A549 treated with AZD9567 at 1 μM for 4 hours (cell line): ENCODE results near the gene USHBP1. TPM values are rescaled to one million over a fixed set of nuclear protein-coding genes. Genes with fewer than 3 reads are reported as not detected.

Experiments used
- total RNA-seq: library from RNA; stranded (reverse); fragments of 200-300 nt; extraction: Qiagen RNA extraction; gene quantifications from 5 replicates; pipeline ENCODE4 v1.2.3, GENCODE V29; 2022; ENCODE audit not compliant: insufficient read depth

The USHBP1 gene, protein sequence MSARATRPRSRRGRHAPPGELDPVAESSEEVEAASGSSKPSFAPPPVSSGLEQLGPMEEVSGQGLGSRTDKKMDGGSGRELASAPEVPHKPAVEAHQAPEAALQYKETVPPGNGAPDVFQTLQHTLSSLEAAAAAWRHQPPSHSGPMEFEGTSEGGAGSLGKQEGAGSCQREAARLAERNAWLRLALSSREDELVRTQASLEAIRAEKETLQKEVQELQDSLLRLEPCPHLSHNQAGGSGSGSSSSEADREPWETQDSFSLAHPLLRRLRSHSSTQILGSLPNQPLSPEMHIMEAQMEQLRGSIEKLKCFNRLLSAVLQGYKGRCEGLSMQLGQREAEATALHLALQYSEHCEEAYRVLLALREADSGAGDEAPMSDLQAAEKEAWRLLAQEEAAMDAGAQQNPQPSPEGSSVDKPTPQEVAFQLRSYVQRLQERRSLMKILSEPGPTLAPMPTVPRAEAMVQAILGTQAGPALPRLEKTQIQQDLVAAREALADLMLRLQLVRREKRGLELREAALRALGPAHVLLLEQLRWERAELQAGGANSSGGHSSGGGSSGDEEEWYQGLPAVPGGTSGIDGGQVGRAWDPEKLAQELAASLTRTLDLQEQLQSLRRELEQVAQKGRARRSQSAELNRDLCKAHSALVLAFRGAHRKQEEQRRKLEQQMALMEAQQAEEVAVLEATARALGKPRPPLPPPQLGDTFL
- total RNA-seq, result not detected in 5 replicates

DNA sequence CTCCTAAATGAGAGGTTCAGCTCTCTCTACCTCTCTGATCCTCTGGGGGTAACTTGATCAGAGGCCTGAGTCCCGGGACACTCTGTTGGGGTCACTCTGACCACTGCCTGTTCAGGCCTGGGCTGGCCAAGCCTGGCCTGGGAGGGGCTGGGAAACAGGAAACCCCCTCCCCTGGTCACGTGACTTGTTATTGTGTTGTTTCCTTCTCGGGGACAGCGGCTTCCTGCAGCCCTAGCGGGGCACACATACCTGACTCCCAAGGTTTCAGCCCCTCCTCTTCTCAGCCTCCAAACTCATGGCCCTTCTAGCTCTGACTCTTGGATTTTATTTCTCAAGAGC, at the start of gene USHBP1:
TSS of gene USHBP1 (minus strand) at position 105 of the 339 bp plus-strand sequence. CDS start 446 bp downstream, outside the sequence.

DNA sequence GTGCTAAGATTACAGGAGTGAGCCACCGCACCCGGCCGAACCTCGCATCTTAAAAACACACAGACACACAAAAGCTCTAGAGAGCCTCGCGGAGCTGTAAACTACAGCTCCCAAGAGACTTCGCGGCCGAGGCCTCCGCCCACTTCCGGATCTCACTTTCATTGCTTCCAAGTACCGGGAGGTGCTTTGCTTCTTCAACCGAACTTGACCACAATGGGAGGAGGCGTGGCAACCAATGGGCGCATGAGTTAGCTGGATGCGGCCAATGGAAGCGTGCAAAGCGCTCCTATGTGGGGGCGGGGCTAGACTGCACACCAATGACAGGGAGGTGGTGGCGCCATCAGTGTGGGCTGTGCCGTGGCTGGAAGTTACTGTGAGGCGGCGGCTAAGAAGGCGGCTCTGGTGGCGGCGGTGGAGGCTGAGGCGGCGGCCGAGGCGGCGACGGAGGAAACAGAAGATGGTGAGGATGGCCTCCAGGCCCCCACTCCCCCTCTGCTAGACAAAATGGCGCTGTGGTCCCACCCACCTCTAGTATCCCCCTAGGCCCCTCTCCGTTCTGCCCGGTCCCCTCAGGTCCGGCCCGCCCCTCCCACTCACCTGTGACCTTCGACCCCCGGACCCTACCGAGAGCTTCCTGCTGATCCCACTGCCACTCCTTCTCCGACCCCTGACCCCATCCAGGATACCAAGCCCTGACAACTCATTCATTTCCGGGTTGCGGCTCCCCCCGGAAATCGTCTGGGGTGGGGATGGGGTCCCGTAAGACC, 44.8 kb upstream of the USHBP1 start, which contains the start of gene DDA1:
TSS of gene DDA1 (plus strand) at position 366 of the 767 bp plus-strand sequence. CDS start at position 458, 92 bp downstream.

DNA sequence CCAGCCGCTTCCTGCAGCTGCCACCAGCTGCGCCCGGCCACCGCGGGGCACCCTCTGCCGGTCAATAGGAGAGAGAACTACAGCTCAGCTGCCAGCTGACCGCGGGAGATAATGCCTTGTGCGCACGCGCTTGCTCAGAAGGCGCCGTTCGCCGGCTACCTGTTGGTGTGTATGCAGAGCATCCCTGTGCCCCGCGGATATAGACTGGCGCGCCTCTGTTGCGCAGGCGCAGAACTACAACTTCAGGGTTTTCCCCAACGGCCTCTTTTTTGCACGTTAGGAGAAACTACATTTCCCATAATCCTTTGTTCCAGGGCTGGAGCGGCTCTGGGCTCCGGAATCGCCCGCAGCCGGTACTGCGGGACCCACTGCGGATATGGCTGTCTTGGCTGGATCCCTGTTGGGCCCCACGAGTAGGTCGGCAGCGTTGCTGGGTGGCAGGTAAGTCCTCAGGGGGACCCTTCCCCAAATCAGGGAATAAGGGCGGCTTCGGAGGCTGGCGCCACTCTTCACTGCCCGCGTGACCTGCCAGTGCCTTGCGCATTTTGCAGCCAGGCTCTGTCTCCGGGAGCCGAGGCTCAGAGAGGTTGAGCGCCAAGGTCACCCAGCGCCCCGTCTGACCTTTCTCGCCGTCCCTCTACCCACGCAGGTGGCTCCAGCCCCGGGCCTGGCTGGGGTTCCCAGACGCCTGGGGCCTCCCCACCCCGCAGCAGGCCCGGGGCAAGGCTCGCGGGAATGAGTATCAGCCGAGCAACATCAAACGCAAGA, 41.2 kb upstream of the USHBP1 start, which contains the start of gene MRPL34:
TSS of gene MRPL34 (plus strand) at position 356 of the 768 bp plus-strand sequence. CDS start at position 377, 21 bp downstream.

DNA sequence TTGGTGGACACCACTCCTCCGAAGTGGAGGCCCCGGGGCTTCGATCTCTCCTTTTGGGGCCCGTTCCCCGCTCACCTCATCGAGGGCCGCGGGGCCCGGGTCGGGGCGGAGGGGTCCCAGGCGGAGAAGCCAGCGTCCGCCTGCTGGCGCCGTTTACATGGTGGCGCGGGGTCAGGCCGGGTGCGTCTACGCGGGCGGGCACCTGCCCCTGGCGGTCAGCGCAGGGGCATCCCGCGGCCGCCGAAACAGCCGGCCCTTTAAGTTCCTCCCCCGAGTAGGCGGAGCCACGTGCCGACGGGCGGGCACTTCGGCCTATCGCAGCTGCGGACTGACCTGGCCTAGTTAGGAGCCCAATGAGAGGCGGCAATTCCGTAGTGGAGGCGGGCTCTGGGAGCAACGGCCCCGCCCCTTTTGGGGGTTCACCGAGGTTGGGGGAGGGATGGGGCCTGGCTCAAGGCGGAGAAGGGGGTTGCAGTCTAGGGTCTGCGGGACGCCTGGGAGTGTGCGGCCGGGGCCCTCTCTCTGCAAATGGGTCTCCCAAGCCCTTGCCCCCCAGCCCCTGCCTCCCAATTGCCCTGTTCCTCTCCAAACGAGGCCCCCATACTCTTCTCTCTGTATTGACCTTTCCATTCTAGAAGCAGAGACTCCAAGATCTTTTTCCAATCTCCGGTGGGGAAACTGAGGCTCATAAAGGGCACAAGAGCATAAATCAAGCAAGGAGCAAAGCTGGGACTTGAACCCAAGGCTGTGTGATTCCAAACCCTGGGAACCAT, 38.8 kb upstream of the USHBP1 start, which contains the start of gene ABHD8:
TSS of gene ABHD8 (minus strand) at position 259 of the 773 bp plus-strand sequence. CDS start 1,809 bp downstream, outside the sequence.

DNA sequence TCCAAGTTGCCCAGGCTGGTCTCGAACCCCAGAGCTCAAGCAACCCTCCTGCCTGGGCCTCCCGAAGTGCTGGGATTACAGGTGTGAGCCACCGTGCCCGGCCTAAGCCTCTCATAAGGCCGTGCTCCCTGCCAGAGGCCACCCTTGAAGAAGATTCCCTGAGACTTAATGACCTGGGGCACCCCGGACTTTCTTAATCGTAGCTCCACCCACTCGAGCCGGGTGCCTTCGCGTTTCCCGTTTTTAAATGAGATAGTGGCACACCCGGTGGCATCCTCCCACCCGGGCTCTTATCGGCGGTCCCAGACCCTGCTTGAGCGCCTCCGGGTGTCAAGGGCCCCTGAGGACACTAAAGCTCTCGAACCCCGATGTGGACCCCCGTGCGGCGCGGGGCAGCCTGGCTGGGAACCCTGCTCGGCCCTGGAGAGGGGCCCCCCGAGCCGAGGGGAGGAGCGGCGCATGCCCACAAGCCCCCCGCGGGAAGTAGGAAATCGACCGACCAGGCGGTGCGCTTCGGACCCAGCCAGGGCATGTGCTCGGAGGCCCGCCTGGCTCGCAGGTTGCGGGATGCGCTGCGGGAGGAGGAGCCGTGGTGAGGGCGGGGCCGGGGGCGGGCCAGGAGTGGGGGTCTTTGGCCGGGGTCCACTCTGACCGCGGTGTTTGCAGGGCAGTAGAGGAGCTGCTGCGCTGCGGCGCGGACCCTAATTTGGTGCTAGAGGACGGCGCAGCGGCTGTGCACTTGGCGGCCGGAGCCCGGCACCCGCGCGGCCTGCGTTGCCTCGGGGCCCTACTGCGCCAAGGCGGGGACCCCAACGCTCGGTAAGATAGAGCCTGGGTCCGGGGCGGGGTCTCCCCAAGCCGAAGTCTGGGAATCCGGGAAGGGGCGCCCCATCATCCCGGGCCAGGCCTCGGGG, 17.1 kb upstream of the USHBP1 start, which contains the start of gene ANKLE1:
TSS of gene ANKLE1 (plus strand) at position 511 of the 914 bp plus-strand sequence. CDS start at position 531, 20 bp downstream.

DNA sequence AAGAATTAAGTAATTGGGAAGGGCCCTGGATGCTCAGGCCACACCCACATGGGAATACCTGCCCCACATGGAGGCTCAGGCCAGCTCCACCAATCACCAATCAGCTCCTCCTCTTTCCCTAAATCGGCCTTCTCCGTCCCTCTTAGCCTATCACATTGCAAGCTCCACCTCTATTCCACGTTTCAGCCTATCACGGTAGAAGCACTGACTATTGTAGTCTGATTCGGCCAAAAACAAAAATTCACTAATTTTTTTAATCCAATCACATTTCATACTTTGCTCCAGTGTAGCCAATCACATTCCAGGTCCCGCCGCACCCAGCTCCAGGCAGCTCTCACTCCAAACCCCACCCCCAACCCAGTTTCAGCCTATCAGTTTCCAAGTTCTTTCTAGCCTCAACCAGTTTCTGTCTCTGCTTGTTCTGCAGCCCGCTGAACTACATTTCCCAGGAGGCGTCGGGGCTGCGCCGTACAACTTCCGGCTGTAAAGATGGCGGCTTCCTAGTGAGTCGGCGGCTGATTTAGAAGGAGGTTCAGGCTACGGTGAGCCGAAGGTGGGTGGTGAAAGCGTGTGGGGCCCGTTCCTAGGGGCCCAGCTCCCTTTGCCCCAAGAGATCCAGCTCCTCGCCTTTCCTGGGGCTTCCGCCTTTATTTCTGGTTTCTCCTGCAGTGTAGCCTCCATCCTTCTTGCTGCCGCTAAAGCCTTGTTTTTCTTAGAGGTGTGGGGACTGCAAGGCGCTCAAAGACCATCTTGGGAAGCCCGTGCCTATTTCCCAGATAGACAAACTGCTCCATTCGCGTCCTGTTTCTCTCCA, 2.6 kb upstream of the USHBP1 start, which contains the start of gene BABAM1:
TSS of gene BABAM1 (plus strand) at position 469 of the 814 bp plus-strand sequence. CDS start 1,364 bp downstream, outside the sequence.

DNA sequence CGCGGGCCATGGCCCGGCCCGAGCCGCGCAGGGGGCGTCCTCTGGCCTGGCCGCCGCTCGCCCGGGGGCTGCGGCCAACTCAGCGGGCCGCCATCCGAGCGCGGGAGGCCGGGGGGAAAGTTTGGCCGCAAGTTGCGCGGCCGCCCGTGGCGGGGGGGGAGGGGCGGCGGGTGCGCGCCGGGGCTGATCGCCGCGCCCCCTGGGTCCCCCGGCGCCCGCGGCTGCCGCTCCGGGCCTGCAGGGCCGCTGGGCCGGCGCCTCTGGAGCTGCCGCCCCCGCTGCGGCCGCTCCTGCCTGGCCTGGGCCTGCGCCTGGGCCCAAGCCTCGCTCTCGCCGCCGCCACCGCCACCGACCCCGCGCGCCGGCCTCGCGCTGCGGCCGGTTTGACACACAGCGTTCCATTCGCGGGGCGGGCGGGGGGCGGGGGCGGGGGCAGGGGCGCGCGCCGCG, 19.0 kb downstream of the USHBP1 start, which contains the start of gene NR2F6:
TSS of gene NR2F6 (minus strand) at position 385 of the 450 bp plus-strand sequence. CDS start 699 bp downstream, outside the sequence.

DNA sequence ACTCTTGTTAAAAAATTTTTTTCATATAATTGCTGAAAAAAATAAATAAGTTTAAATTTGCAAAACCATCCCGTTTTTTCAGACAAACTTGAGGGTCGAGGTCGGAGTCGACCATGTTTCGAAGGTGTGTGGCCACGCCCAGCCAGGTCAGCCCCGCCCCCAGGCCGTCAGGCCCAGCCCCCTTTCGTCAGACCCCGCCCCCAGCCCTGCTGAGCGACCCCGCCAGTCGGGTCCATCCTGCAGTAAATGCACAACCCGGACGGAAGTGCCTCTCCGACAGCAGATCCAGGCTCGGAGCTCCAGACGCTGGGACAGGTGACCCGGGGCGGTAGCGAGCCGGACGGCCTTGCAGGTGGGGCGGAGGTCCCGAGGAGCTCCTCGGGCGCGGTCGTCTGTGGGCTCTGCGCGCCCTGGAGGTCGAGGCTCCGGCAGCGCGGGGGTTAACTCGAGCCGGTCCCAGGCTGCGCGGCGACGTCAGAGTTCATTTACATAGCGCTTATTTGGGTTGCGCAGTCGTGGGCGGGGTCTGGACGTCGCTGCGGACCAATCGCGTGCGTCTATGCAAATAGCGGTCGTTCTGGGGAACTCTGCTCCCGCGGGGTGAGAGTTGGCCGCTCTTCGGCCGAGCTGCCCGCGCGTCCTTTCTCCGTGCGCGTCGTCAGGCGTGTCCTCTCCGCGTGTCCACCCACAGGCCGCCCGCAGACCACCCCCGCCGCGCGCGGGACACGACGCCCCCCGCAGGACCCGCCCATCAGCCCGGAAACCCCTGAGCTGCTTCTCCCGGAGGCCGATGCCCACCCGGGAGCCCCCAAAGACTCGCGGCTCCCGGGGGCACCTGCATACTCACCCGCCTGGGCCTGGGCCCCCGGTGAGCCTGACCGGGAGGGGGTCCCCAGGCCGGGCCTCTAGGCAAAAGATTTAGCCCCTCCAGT, 38.3 kb downstream of the USHBP1 start, which contains the start of gene OCEL1:
TSS of gene OCEL1 (plus strand) at position 225 of the 932 bp plus-strand sequence. CDS start at position 247, 22 bp downstream.

DNA sequence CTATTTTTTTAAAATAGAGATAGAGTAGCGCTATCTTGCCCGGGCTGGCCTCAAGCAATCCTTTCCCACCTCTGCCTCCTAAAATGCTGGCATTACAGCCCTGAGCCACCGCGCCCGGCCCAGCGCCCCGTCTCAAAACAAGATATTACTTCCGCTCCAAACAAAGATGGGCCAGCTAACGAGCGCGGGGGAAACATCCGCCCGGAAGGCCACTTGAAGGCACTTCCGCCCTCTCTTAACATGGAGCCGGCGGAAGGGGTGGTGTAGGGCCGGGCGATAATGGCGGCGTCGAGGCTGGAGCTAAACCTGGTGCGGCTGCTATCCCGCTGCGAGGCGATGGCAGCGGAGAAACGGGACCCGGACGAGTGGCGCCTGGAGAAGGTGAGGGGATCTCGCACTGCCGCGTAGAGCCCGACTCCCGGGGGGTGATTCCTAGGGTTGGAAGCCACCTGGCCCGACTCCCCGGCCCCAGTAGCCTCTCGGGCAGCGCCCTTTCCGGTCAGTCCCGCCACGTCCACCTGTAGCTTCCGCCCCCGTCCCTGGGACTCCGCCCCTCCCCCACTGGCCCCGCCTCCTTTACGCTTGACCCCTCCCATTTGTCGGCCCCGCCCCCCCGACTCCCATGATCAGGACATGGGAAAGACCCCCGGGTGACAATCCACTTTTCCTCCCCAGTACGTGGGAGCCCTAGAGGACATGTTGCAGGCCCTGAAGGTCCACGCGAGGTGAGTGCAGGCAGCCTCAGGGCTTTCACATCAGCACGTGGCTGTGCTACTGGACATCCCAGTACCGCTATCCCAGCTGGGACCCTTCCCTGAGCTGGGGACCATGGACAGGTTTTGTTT, 49.2 kb downstream of the USHBP1 start, which contains the start of gene USE1:
TSS of gene USE1 (plus strand) at position 231 of the 845 bp plus-strand sequence. CDS start at position 280, 49 bp downstream.

Other genes starting within 250 kb of the USHBP1 start
- 0.01 to 0.15 TPM (median 0.05 TPM) in 4 of 5 replicates, not detected in the other for gene CPAMD8, start 237.9 kb downstream of the USHBP1 start, total RNA-seq
- gene HAUS8, start 189.3 kb downstream of the USHBP1 start, total RNA-seq, result 13.9 to 17.0 TPM (median 16.7 TPM) in 5 replicates
- 28.5 to 34.4 TPM (median 32.3 TPM) in 5 replicates for gene MYO9B, start 189.0 kb downstream of the USHBP1 start, total RNA-seq
- 16.7 to 20.6 TPM (median 17.0 TPM) in 5 replicates for gene USE1, start 49.4 kb downstream of the USHBP1 start, total RNA-seq
- 6.9 to 15.5 TPM (median 13.3 TPM) in 5 replicates for gene OCEL1, start 38.5 kb downstream of the USHBP1 start, total RNA-seq
- gene NR2F6, start 18.8 kb downstream of the USHBP1 start, total RNA-seq, result 22.5 to 59.0 TPM (median 52.2 TPM) in 5 replicates
- 59.0 to 77.0 TPM (median 61.0 TPM) in 5 replicates for gene BABAM1, start 2.7 kb upstream of the USHBP1 start, total RNA-seq
- gene ANKLE1, start 17.2 kb upstream of the USHBP1 start, total RNA-seq, result 0.21 to 0.52 TPM (median 0.47 TPM) in 4 of 5 replicates, not detected in the other
- gene ABHD8, start 38.7 kb upstream of the USHBP1 start, total RNA-seq, result 2.6 to 5.2 TPM (median 2.8 TPM) in 5 replicates
- gene MRPL34, start 41.1 kb upstream of the USHBP1 start, total RNA-seq, result 66.3 to 82.7 TPM (median 80.6 TPM) in 5 replicates
- 48.2 to 59.3 TPM (median 53.7 TPM) in 5 replicates for gene DDA1, start 44.8 kb upstream of the USHBP1 start, total RNA-seq
- gene ANO8, start 70.1 kb upstream of the USHBP1 start, total RNA-seq, result 1.0 to 4.4 TPM (median 4.0 TPM) in 5 replicates
- 8.8 to 23.2 TPM (median 21.7 TPM) in 5 replicates for gene GTPBP3, start 72.8 kb upstream of the USHBP1 start, total RNA-seq
- gene PLVAP, start 112.6 kb upstream of the USHBP1 start, total RNA-seq, result not detected in 5 replicates
- not detected in 5 replicates for gene CCDC194, start 129.5 kb upstream of the USHBP1 start, total RNA-seq
- gene BST2, start 140.9 kb upstream of the USHBP1 start, total RNA-seq, result 0.21 TPM in 1 of 5 replicates, not detected in the others
- gene MVB12A, start 155.3 kb upstream of the USHBP1 start, total RNA-seq, result 6.5 to 39.6 TPM (median 37.4 TPM) in 5 replicates
- gene TMEM221, start 183.9 kb upstream of the USHBP1 start, total RNA-seq, result 0.58 to 0.83 TPM (median 0.75 TPM) in 4 of 5 replicates, not detected in the other
- gene NXNL1, start 196.2 kb upstream of the USHBP1 start, total RNA-seq, result not detected in 5 replicates
- gene SLC27A1, start 205.8 kb upstream of the USHBP1 start, total RNA-seq, result 2.6 to 3.0 TPM (median 2.7 TPM) in 5 replicates
- gene PGLS, start 246.9 kb upstream of the USHBP1 start, total RNA-seq, result 49.7 to 75.8 TPM (median 74.2 TPM) in 5 replicates